GM23338 (cell line): ENCODE measurements around the gene SH3D19. TPM values are rescaled to one million over a fixed set of nuclear protein-coding genes. Genes with fewer than 3 reads are reported as not detected.

Source experiments
- ATAC-seq: fragments of 200-7000 bp; cut with Tn5 transposase; 3 replicates; pipeline ENCODE4 v1.9.1; 2020
- DNase-seq: peaks from one replicate; pipeline ENCODE4 v3.0.0-alpha.2; 2015; ENCODE audit warnings: low spot score
- H2AFZ ChIP-seq: fragments of 200-600 bp; sonication (generic); 2 replicates; pipeline ENCODE4 v1.8.0; 2016; ENCODE audit warnings: antibody characterized with exemption, mild to moderate bottlenecking, moderate library complexity
- H3F3A ChIP-seq: fragments of 200-600 bp; sonication (generic); replicated peaks from 2 replicates; pipeline ENCODE4 v1.8.0; 2017; ENCODE audit warnings: antibody characterized with exemption, mixed run types, low read depth
- H3K27ac ChIP-seq: fragments of 200-600 bp; sonication (generic); 2 replicates; pipeline ENCODE4 v1.6.1; 2016; ENCODE audit warnings: low read depth
- H3K27me3 ChIP-seq: fragments of 200-600 bp; sonication (generic); 2 replicates; pipeline ENCODE4 v1.8.0; 2016; ENCODE audit warnings: mild to moderate bottlenecking, mixed run types, moderate library complexity; ENCODE audit not compliant: insufficient read depth
- H3K36me3 ChIP-seq: fragments of 200-600 bp; sonication (generic); 2 replicates; pipeline ENCODE4 v1.8.0; 2016; ENCODE audit warnings: mild to moderate bottlenecking; ENCODE audit not compliant: insufficient read depth
- H3K4me1 ChIP-seq: fragments of 200-600 bp; sonication (generic); 2 replicates; pipeline ENCODE4 v1.8.0; 2016; ENCODE audit warnings: mild to moderate bottlenecking, moderate library complexity; ENCODE audit not compliant: insufficient read depth
- H3K4me2 ChIP-seq: fragments of 200-600 bp; sonication (generic); 2 replicates; pipeline ENCODE4 v1.7.1; 2017; ENCODE audit warnings: mixed run types
- H3K4me3 ChIP-seq: fragments of 200-600 bp; sonication (generic); 2 replicates; pipeline ENCODE4 v1.6.1; 2016; ENCODE audit warnings: mixed run types
- H3K79me2 ChIP-seq: fragments of 200-600 bp; sonication (generic); replicated peaks from 2 replicates; pipeline ENCODE4 v1.8.0; 2017; ENCODE audit warnings: mild to moderate bottlenecking; ENCODE audit not compliant: insufficient read depth
- H3K9me2 ChIP-seq: fragments of 200-600 bp; sonication (generic); 2 replicates; pipeline ENCODE4 v1.8.0; 2017; ENCODE audit not compliant: insufficient read depth
- H4K20me1 ChIP-seq: fragments of 200-600 bp; sonication (generic); replicated peaks from 2 replicates; pipeline ENCODE4 v1.8.0; 2017; ENCODE audit warnings: mild to moderate bottlenecking; ENCODE audit not compliant: insufficient read depth
- H3K27ac Mint-ChIP-seq: 2 replicates; pipeline ENCODE4 v1.8.0; 2020; ENCODE audit warnings: inconsistent platforms, mild to moderate bottlenecking, moderate library complexity, mixed read lengths
- H3K27me3 Mint-ChIP-seq: 3 replicates; pipeline ENCODE4 v1.8.0; 2022; ENCODE audit warnings: low read depth, mild to moderate bottlenecking, moderate library complexity, mixed read lengths, inconsistent platforms; ENCODE audit not compliant: insufficient read depth, poor library complexity
- H3K36me3 Mint-ChIP-seq: 3 replicates; pipeline ENCODE4 v1.8.0; 2021; ENCODE audit warnings: low read depth, mild to moderate bottlenecking, inconsistent platforms, moderate library complexity, mixed read lengths
- H3K4me1 Mint-ChIP-seq: 3 replicates; pipeline ENCODE4 v1.8.0; 2020; ENCODE audit warnings: mild to moderate bottlenecking, inconsistent platforms, mixed read lengths
- H3K4me3 Mint-ChIP-seq: 3 replicates; pipeline ENCODE4 v1.8.0; 2021; ENCODE audit warnings: moderate library complexity, mild to moderate bottlenecking, inconsistent platforms, mixed read lengths
- H3K9me3 Mint-ChIP-seq: 3 replicates; pipeline ENCODE4 v1.8.0; 2020; ENCODE audit warnings: moderate library complexity, mild to moderate bottlenecking, inconsistent platforms, mixed read lengths
- CREB1 ChIP-seq: fragments of 250-450 bp; sonication (Bioruptor Pico); IDR thresholded peaks from 2 replicates; pipeline ENCODE4 v1.5.0; 2020; ENCODE audit warnings: low read depth, mild to moderate bottlenecking, moderate library complexity
- EZH2 ChIP-seq: fragments of 200-600 bp; sonication (generic); IDR thresholded peaks from one replicate; pipeline ENCODE4 v1.8.0; 2017; ENCODE audit warnings: antibody characterized with exemption, mild to moderate bottlenecking, low read depth; ENCODE audit not compliant: unreplicated experiment
- EZH2phosphoT487 ChIP-seq: fragments of 200-600 bp; sonication (generic); IDR thresholded peaks from one replicate; pipeline ENCODE4 v1.8.1; 2018; ENCODE audit warnings: antibody characterized with exemption; ENCODE audit not compliant: unreplicated experiment
- JUNB ChIP-seq: IDR thresholded peaks from one replicate; pipeline ENCODE4 v1.6.1; 2016; ENCODE audit warnings: antibody characterized with exemption; ENCODE audit not compliant: unreplicated experiment
- NANOG ChIP-seq: IDR thresholded peaks from 2 replicates; pipeline ENCODE4 v1.6.1; 2016; ENCODE audit warnings: antibody characterized with exemption, borderline replicate concordance
- POLR2AphosphoS5 ChIP-seq: IDR thresholded peaks from 2 replicates; pipeline ENCODE4 v1.6.1; 2016; ENCODE audit warnings: antibody characterized with exemption, low read depth
- STAT1 ChIP-seq: IDR thresholded peaks from one replicate; pipeline ENCODE4 v1.6.1; 2016; ENCODE audit warnings: antibody characterized with exemption; ENCODE audit not compliant: unreplicated experiment
- ZNF114 ChIP-seq: fragments of 250-450 bp; sonication (Bioruptor Pico); IDR thresholded peaks from 2 replicates; pipeline ENCODE4 v1.5.0; 2020; ENCODE audit warnings: mild to moderate bottlenecking, moderate library complexity
- ZNF331 ChIP-seq: fragments of 250-450 bp; sonication (Bioruptor Pico); IDR thresholded peaks from 2 replicates; pipeline ENCODE4 v1.5.0; 2020; ENCODE audit warnings: low read depth, mild to moderate bottlenecking, moderate library complexity
- polyA plus RNA-seq: library from polyadenylated mRNA; unstranded; fragments of >200 nt; fragmentation: Nextera tagmentation; extraction: Ambion mirVana; gene quantifications from 2 replicates; pipeline ENCODE4 v1.2.1, GENCODE V29; 2016
- total RNA-seq: library from RNA; depleted of rRNA; stranded (reverse); fragments of >200 nt; shearing (Covaris generic); gene quantifications from 2 replicates; pipeline ENCODE4 v1.2.3, GENCODE V29; 2014
- TF ChIP-seq, protein P1 (sequence below): IDR thresholded peaks from one replicate; pipeline ENCODE4 v1.6.1; 2018; ENCODE audit warnings: antibody characterized with exemption; ENCODE audit not compliant: unreplicated experiment
- TF ChIP-seq, protein P2 (sequence below): IDR thresholded peaks from 2 replicates; pipeline ENCODE4 v1.6.1; 2016; ENCODE audit warnings: antibody characterized with exemption
- TF ChIP-seq, protein P3 (sequence below), 2 experiments: fragments of 200-600 bp in 1 of 2; sonication (generic) in 1 of 2; conservative IDR thresholded peaks; 2 replicates each; pipeline versions ENCODE4 v1.5.1 to v1.6.1; 2016 to 2017; ENCODE audit warnings: antibody characterized with exemption in 2 of 2, low read depth in 2 of 2, mild to moderate bottlenecking in 2 of 2, moderate library complexity in 1 of 2

Gene SH3D19
- total and polyA plus RNA-seq, 2 experiments from 2014 or later: 25.3 to 57.4 TPM

DNA sequence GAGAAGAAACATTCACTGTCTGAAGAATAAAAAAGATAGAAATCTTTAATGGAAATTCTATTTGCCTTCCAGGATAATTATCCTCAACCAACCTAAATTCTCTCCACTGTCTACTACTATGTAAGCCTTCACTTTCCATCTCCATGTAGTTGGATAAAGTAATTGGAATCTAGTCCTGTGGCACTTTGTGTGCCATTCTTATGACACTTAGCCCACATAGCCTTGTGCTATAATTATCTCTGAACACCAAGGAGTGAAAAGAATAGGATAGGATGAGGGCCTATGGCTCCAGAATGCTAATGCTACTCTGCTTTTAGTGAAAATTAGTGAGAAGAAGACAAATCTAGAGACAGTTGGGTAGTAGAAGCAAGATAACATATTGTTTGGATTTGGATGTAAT is 28.2 kb downstream of the SH3D19 start (continued):
- TF ChIP-seq ZNF114: no peak
- TF ChIP-seq, protein P1, sequence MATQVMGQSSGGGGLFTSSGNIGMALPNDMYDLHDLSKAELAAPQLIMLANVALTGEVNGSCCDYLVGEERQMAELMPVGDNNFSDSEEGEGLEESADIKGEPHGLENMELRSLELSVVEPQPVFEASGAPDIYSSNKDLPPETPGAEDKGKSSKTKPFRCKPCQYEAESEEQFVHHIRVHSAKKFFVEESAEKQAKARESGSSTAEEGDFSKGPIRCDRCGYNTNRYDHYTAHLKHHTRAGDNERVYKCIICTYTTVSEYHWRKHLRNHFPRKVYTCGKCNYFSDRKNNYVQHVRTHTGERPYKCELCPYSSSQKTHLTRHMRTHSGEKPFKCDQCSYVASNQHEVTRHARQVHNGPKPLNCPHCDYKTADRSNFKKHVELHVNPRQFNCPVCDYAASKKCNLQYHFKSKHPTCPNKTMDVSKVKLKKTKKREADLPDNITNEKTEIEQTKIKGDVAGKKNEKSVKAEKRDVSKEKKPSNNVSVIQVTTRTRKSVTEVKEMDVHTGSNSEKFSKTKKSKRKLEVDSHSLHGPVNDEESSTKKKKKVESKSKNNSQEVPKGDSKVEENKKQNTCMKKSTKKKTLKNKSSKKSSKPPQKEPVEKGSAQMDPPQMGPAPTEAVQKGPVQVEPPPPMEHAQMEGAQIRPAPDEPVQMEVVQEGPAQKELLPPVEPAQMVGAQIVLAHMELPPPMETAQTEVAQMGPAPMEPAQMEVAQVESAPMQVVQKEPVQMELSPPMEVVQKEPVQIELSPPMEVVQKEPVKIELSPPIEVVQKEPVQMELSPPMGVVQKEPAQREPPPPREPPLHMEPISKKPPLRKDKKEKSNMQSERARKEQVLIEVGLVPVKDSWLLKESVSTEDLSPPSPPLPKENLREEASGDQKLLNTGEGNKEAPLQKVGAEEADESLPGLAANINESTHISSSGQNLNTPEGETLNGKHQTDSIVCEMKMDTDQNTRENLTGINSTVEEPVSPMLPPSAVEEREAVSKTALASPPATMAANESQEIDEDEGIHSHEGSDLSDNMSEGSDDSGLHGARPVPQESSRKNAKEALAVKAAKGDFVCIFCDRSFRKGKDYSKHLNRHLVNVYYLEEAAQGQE: no peak
- TF ChIP-seq NANOG: no peak
- no peak for TF ChIP-seq JUNB
- TF ChIP-seq, protein P2, sequence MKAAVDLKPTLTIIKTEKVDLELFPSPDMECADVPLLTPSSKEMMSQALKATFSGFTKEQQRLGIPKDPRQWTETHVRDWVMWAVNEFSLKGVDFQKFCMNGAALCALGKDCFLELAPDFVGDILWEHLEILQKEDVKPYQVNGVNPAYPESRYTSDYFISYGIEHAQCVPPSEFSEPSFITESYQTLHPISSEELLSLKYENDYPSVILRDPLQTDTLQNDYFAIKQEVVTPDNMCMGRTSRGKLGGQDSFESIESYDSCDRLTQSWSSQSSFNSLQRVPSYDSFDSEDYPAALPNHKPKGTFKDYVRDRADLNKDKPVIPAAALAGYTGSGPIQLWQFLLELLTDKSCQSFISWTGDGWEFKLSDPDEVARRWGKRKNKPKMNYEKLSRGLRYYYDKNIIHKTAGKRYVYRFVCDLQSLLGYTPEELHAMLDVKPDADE: no peak
- TF ChIP-seq CREB1 (CRISPR knock-in tag): no peak

DNA sequence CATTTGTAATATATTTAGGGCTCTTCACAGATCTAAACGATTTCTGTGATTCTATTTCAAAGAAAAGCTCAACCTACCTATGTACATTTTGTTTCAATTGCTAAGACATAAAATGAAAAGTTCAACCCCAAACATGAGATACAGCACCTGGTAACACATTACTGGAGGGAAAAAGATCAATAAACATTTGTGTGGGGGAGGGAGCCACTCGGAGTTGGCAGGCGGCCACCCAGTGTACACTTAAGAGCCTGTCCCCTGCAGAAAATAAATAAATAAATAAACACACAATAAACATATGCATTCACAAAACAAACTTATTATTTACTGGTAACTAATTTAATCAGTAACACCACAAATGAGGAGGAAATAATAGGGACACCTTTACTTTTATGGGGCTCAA is 29.2 kb downstream of the SH3D19 start:
- Histone ChIP-seq H3K9me2 (no peaks in the 10 kb centered on the region), H3K4me2 (0 out of 2 replicates have a peak overlapping the region, but pooled peaks have one; percentile 52), H3K27ac (peak overlapping the region; percentile 82; the same call in 1 of the 2 replicates), H3F3A (no peaks in the 10 kb centered on the region), H3K27me3 (no peaks in the 10 kb centered on the region), H3K4me3 (no peak overlapping the region), H2AFZ (no peak overlapping the region), H3K79me2 (peaks cover 91% of the 10 kb centered on the region), H3K36me3 (no peaks in the 10 kb centered on the region), H3K4me1 (peaks cover 24% of the 10 kb centered on the region), H4K20me1 (no peaks in the 10 kb centered on the region)
- H3K27ac Mint-ChIP-seq: peak overlapping the region; percentile 78; the same call in 1 of the 2 replicates
- ATAC-seq (no peak; the same call in 2 of the 3 replicates), DNase-seq (no peak)
- H3K9me3 Mint-ChIP-seq: no peaks in the 10 kb centered on the region
- peaks cover 2% of the 10 kb centered on the region for H3K27me3 Mint-ChIP-seq
- H3K4me1 Mint-ChIP-seq: peaks cover 24% of the 10 kb centered on the region
- peaks cover 5% of the 10 kb centered on the region for H3K36me3 Mint-ChIP-seq
- H3K4me3 Mint-ChIP-seq: no peak overlapping the region
- TF ChIP-seq, protein P3, sequence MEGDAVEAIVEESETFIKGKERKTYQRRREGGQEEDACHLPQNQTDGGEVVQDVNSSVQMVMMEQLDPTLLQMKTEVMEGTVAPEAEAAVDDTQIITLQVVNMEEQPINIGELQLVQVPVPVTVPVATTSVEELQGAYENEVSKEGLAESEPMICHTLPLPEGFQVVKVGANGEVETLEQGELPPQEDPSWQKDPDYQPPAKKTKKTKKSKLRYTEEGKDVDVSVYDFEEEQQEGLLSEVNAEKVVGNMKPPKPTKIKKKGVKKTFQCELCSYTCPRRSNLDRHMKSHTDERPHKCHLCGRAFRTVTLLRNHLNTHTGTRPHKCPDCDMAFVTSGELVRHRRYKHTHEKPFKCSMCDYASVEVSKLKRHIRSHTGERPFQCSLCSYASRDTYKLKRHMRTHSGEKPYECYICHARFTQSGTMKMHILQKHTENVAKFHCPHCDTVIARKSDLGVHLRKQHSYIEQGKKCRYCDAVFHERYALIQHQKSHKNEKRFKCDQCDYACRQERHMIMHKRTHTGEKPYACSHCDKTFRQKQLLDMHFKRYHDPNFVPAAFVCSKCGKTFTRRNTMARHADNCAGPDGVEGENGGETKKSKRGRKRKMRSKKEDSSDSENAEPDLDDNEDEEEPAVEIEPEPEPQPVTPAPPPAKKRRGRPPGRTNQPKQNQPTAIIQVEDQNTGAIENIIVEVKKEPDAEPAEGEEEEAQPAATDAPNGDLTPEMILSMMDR (conservative IDR thresholded peaks at IDR 0.05; ENCODE audit: low read depth in 2 of 2): no peak
- TF ChIP-seq POLR2AphosphoS5 (no peak), ZNF114 (no peak), EZH2phosphoT487 (no peak), STAT1 (no peak), EZH2 (no peak), CREB1 (CRISPR knock-in tag) (no peak), NANOG (no peak), ZNF331 (CRISPR knock-in tag) (no peak)
- TF ChIP-seq, protein P1: no peak
- TF ChIP-seq, protein P2: no peak
